MG63 (cell line): Measurements from ENCODE around the gene DPEP3. TPM values are rescaled to one million over a fixed set of nuclear protein-coding genes. Genes with fewer than 3 reads are reported as not detected.
"Not testable (repeated sequence)": the region's sequence is repeated elsewhere in the genome, so short reads cannot be mapped to it uniquely, and the experiment has no call there.

Source experiments
- DNase-seq: peaks from one replicate; pipeline ENCODE4 v3.0.0-alpha.2; 2020
- H3K27me3 ChIP-seq: fragments of 250-450 bp; sonication (Bioruptor Pico); 2 replicates; pipeline ENCODE4 v1.5.1; 2020; ENCODE audit warnings: mild to moderate bottlenecking, moderate library complexity
- H3K36me3 ChIP-seq: fragments of 250-450 bp; sonication (Bioruptor Pico); 2 replicates; pipeline ENCODE4 v1.5.1; 2020; ENCODE audit warnings: mild to moderate bottlenecking, moderate library complexity
- H3K4me3 ChIP-seq: fragments of 250-450 bp; sonication (Bioruptor Pico); 2 replicates; pipeline ENCODE4 v1.5.1; 2020; ENCODE audit warnings: mild to moderate bottlenecking, moderate library complexity
- H3K9me3 ChIP-seq: fragments of 250-450 bp; sonication (Bioruptor Pico); 2 replicates; pipeline ENCODE4 v1.5.1; 2020; ENCODE audit warnings: mild to moderate bottlenecking, moderate library complexity
- total RNA-seq: library from RNA; depleted of rRNA; stranded (reverse); fragments of >200 nt; shearing (Covaris generic); gene quantifications from 2 replicates; pipeline ENCODE4 v1.2.3, GENCODE V29; 2014; ENCODE audit warnings: low replicate concordance; rRNA removed

The DPEP3 gene, protein sequence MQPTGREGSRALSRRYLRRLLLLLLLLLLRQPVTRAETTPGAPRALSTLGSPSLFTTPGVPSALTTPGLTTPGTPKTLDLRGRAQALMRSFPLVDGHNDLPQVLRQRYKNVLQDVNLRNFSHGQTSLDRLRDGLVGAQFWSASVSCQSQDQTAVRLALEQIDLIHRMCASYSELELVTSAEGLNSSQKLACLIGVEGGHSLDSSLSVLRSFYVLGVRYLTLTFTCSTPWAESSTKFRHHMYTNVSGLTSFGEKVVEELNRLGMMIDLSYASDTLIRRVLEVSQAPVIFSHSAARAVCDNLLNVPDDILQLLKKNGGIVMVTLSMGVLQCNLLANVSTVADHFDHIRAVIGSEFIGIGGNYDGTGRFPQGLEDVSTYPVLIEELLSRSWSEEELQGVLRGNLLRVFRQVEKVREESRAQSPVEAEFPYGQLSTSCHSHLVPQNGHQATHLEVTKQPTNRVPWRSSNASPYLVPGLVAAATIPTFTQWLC
- total RNA-seq: not detected in 2 replicates

- no peak for DNase-seq
Observed at GRCh38 chr16:67979955-67980678, at the start of gene DPEP3. Gene DPEP3, minus strand, starts transcription at chr16:67980499. Its CDS starts 119 bp downstream, at chr16:67980380.

DNA sequence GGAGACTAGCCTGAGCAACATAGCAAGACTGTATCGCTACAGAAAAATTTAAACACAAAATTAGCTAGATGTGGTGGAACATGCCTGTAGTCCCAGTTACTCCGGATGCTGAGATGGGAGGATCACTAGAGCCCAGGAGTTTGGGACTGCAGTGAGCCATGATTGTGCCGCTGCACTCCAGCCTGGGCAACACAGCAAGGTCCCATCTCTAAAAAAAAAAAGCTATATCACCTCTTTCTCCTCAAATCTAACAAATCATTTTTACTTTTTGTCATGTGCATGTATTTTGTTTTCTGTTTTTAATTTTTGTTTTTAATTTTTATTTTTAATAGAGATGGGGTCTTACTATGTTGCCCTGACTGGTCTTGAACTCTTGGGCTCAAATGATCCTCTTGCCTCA lies 48.7 kb upstream of the DPEP3 start:
- H3K27me3 ChIP-seq: no peaks in the 10 kb centered on the region
- H3K36me3 ChIP-seq: no peaks in the 10 kb centered on the region
- H3K4me3 ChIP-seq: no peak overlapping the region
- no peak for DNase-seq
- H3K9me3 ChIP-seq: no peaks in the 10 kb centered on the region

More at GRCh38 chr16:67979955-67980678, at the start of gene DPEP3:
- Histone ChIP-seq H3K9me3 (no peaks in the 10 kb centered on the region), H3K36me3 (no peaks in the 10 kb centered on the region), H3K4me3 (no peak within 1 kb of the TSS), H3K27me3 (no peaks in the 10 kb centered on the region)

- no peaks in the 10 kb centered on the region for H3K9me3 ChIP-seq
- H3K4me3 ChIP-seq: peak within 1 kb of the TSS; percentile 91
- H3K36me3 ChIP-seq: peaks cover 3% of the 10 kb centered on the region; the same call in 1 of the 2 replicates
- no peaks in the 10 kb centered on the region for H3K27me3 ChIP-seq
- DNase-seq: peak; percentile 82
Observed at GRCh38 chr16:68022728-68023537, 42.6 kb upstream of the DPEP3 start, which contains the start of the genes DDX28 and DUS2. Gene DDX28, minus strand, starts transcription at chr16:68023232. Its CDS starts 30 bp downstream, at chr16:68023202. Gene DUS2, plus strand, starts transcription at chr16:68023284. Its CDS starts 14,740 bp downstream, at chr16:68038024.

DNA sequence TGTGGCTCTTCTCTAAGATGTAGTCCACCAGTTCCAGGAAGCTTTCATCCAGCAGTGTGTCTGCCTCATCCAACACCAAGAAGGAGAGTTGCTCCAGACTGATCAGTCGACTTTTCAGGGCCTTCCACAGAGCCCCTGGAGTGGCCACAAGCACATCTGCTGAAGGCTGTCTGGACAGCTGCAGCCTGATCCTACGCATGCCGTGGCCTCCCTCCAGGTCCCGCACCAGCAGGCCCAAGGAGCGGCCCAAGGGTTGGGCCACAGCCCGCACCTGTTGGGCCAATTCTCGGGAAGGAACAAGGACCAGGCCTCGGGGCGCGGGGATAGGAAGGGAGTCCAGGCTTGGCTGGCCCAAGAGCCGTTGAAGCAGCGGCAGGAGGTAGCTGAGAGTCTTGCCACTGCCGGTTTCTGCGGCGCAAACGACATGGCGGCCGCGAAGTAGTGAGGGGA lies 42.0 kb upstream of the DPEP3 start:
- no peak for DNase-seq
- Histone ChIP-seq H3K4me3 (peak overlapping the region; percentile 91), H3K36me3 (peaks cover 3% of the 10 kb centered on the region; the same call in 1 of the 2 replicates), H3K27me3 (no peaks in the 10 kb centered on the region), H3K9me3 (no peaks in the 10 kb centered on the region)

DNA sequence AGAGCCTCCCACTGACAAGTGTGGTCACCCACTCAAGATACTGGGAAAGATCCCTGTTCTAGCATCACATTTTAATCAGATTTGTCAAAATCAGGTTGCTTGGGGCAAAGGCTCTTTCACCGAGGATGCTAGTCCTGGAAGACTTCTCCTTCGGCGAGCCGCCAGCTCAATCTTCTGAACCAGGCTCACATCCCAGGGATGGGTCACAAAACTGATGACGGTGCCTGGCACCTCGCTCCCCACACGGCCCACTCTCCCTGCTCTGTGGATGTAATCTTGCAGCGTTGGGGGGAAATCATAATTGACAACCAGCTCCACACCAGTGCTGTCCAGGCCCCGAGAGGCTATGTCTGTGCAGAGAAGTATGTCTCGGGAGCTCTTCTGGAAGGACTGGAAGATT lies 41.2 kb upstream of the DPEP3 start:
- Histone ChIP-seq H3K36me3 (peaks cover 3% of the 10 kb centered on the region; the same call in 1 of the 2 replicates), H3K9me3 (no peaks in the 10 kb centered on the region), H3K27me3 (no peaks in the 10 kb centered on the region), H3K4me3 (no peak overlapping the region; the same call in 1 of the 2 replicates)
- DNase-seq: no peak

GRCh38 chr16:68019167-68019680 lies 38.9 kb upstream of the DPEP3 start:
- Histone ChIP-seq H3K4me3 (no peak overlapping the region), H3K36me3 (peaks cover 3% of the 10 kb centered on the region; the same call in 1 of the 2 replicates), H3K27me3 (no peaks in the 10 kb centered on the region), H3K9me3 (no peaks in the 10 kb centered on the region)
- no peak for DNase-seq

- no peaks in the 10 kb centered on the region for H3K9me3 ChIP-seq
- no peaks in the 10 kb centered on the region for H3K27me3 ChIP-seq
- H3K4me3 ChIP-seq: no peak within 1 kb of the TSS
- H3K36me3 ChIP-seq: no peaks in the 10 kb centered on the region
- no peak for DNase-seq
Observed at GRCh38 chr16:68015681-68016080, 35.4 kb upstream of the DPEP3 start, which contains the start of gene DPEP2NB. Gene DPEP2NB, minus strand, starts transcription at chr16:68015911. Its CDS starts 141 bp downstream, at chr16:68015770.

- no peak for DNase-seq
- no peak overlapping the region for H3K4me3 ChIP-seq
- no peaks in the 10 kb centered on the region for H3K9me3 ChIP-seq
- H3K27me3 ChIP-seq: no peaks in the 10 kb centered on the region
- H3K36me3 ChIP-seq: no peaks in the 10 kb centered on the region
Observed at GRCh38 chr16:68013440-68013839, 33.1 kb upstream of the DPEP3 start.

GRCh38 chr16:68009872-68010271 lies 29.6 kb upstream of the DPEP3 start:
- H3K27me3 ChIP-seq, DNase-seq, H3K9me3 ChIP-seq, H3K36me3 ChIP-seq, H3K4me3 ChIP-seq: not testable (repeated sequence)

GRCh38 chr16:68009157-68009735 lies 28.9 kb upstream of the DPEP3 start:
- no peaks in the 10 kb centered on the region for H3K9me3 ChIP-seq
- no peaks in the 10 kb centered on the region for H3K27me3 ChIP-seq
- H3K4me3 ChIP-seq: no peak overlapping the region
- no peaks in the 10 kb centered on the region for H3K36me3 ChIP-seq
- no peak for DNase-seq

- Histone ChIP-seq H3K9me3 (no peaks in the 10 kb centered on the region), H3K4me3 (no peak overlapping the region), H3K36me3 (no peaks in the 10 kb centered on the region), H3K27me3 (no peaks in the 10 kb centered on the region)
- DNase-seq: no peak
Observed at GRCh38 chr16:68005786-68006286, 25.5 kb upstream of the DPEP3 start.

GRCh38 chr16:68005211-68005610 lies 24.9 kb upstream of the DPEP3 start:
- H3K4me3 ChIP-seq: no peak overlapping the region
- H3K27me3 ChIP-seq: no peaks in the 10 kb centered on the region
- DNase-seq: no peak
- no peaks in the 10 kb centered on the region for H3K36me3 ChIP-seq
- no peaks in the 10 kb centered on the region for H3K9me3 ChIP-seq

DNA sequence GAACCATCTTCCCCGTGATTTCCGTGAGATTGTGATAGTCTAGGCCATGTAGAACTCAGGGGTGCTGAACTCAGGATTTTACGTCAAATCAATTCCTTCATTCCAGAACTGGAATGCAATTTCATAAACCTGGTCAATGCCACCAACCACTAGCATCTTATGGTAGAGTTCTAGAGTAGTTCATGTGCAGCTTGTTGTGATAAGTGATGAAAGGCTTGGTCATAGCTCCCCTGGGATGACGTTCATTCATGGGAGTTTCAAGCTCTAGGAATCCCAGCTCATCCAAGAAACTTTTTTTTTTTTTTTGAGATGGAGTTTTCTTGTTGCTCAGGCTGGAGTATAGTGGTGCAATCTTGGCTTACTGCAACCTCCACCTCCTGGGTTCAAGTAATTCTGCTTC lies 22.7 kb upstream of the DPEP3 start:
- no peak for DNase-seq
- H3K27me3 ChIP-seq: no peaks in the 10 kb centered on the region
- no peak overlapping the region for H3K4me3 ChIP-seq
- no peaks in the 10 kb centered on the region for H3K36me3 ChIP-seq
- H3K9me3 ChIP-seq: no peaks in the 10 kb centered on the region

GRCh38 chr16:68000450-68000849 lies 20.2 kb upstream of the DPEP3 start:
- Histone ChIP-seq H3K9me3 (no peaks in the 10 kb centered on the region), H3K4me3 (no peak overlapping the region), H3K36me3 (no peaks in the 10 kb centered on the region), H3K27me3 (no peaks in the 10 kb centered on the region)
- DNase-seq: no peak

- DNase-seq: no peak
Observed at GRCh38 chr16:67999985-68000384, 19.7 kb upstream of the DPEP3 start.

More at GRCh38 chr16:67999985-68000384, 19.7 kb upstream of the DPEP3 start:
- H3K27me3 ChIP-seq: no peaks in the 10 kb centered on the region
- H3K4me3 ChIP-seq: no peak overlapping the region
- no peaks in the 10 kb centered on the region for H3K9me3 ChIP-seq
- no peaks in the 10 kb centered on the region for H3K36me3 ChIP-seq
